ENCODE data around the gene R3HDM4. TPM values are rescaled to one million over a fixed set of nuclear protein-coding genes. Genes with fewer than 3 reads are reported as not detected.

Gene R3HDM4
- total and polyA plus RNA-seq, 9 of the 15 experiments (the other 6 are each of a cell fraction or from before 2014, with no cell fraction given), result 3.2 to 154 (median 59.0) TPM

DNA sequence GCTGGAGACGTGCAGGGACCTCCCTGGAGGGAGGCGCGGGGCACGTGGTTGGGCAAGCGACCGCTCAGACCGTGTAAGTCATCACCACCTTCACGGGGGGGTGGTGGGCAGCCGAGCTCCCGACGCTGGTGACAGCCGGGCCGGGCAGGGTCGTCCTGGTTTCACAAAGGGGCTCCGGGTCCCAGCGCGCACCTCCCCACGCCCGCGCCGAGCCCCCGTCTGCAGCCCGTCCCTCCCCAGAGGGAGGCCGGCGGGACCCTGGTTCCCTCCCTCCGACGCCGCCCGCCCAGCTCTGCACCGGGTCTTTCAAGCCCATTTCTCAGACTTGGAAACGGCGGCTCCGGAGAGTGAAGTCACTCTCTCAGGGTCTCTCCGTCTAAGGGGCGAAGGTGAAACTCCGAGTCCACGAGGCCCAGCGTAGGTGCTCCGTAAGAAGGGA, 12.1 kb upstream of the R3HDM4 start (continued):
- TF ChIP-seq, protein P1, sequence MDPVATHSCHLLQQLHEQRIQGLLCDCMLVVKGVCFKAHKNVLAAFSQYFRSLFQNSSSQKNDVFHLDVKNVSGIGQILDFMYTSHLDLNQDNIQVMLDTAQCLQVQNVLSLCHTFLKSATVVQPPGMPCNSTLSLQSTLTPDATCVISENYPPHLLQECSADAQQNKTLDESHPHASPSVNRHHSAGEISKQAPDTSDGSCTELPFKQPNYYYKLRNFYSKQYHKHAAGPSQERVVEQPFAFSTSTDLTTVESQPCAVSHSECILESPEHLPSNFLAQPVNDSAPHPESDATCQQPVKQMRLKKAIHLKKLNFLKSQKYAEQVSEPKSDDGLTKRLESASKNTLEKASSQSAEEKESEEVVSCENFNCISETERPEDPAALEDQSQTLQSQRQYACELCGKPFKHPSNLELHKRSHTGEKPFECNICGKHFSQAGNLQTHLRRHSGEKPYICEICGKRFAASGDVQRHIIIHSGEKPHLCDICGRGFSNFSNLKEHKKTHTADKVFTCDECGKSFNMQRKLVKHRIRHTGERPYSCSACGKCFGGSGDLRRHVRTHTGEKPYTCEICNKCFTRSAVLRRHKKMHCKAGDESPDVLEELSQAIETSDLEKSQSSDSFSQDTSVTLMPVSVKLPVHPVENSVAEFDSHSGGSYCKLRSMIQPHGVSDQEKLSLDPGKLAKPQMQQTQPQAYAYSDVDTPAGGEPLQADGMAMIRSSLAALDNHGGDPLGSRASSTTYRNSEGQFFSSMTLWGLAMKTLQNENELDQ (CRISPR knock-in tag; IDR thresholded peaks at IDR 0.05; ENCODE audit: borderline replicate concordance), result no peak
- TF ChIP-seq ARNT (IDR thresholded peaks at IDR 0.05) (no peak), ZNF77 (CRISPR knock-in tag; IDR thresholded peaks at IDR 0.05) (no peak), TAL1 (IDR thresholded peaks at IDR 0.05) (no peak), TCF3 (CRISPR knock-in tag; IDR thresholded peaks at IDR 0.05) (no peak), NELFE (IDR thresholded peaks at IDR 0.05; ENCODE audit: insufficient read depth, insufficient read length) (no peak), ZNF133 (CRISPR knock-in tag; IDR thresholded peaks at IDR 0.05) (no peak), ASH1L (IDR thresholded peaks at IDR 0.05; ENCODE audit: borderline replicate concordance, low read depth, partially characterized antibody) (no peak), POLR2G (IDR thresholded peaks at IDR 0.05; ENCODE audit: low read depth, low read length) (peak; percentile 82), FOXA3 (CRISPR knock-in tag; conservative IDR thresholded peaks at IDR 0.05 in 1 of 2, IDR thresholded peaks at IDR 0.05 in 1 of 2) (peak in 1 of 2 experiments; percentile 66; a peak in 2 of 4 replicates), RB1 (IDR thresholded peaks at IDR 0.05; ENCODE audit: low read depth) (peak; percentile 26; the same call in 1 of the 2 replicates), JUN (IDR thresholded peaks at IDR 0.05; ENCODE audit: borderline replicate concordance, low read depth, low read length) (peak; percentile 36; the same call in 1 of the 2 replicates), JUN (CRISPR knock-in tag; IDR thresholded peaks at IDR 0.05; ENCODE audit: borderline replicate concordance) (peak; percentile 87), FOXP1 (CRISPR knock-in tag; IDR thresholded peaks at IDR 0.05) (peak; percentile 71), ZNF140 (CRISPR knock-in tag; IDR thresholded peaks at IDR 0.05) (no peak), RBM34 (IDR thresholded peaks at IDR 0.05; ENCODE audit: borderline replicate concordance, insufficient read depth, low read length) (no peak), L3MBTL2 (IDR thresholded peaks at IDR 0.05) (peak; percentile 50), ZNF717 (CRISPR knock-in tag; IDR thresholded peaks at IDR 0.05) (no peak), KLF10 (CRISPR knock-in tag; IDR thresholded peaks at IDR 0.05) (no peak), ZNF23 (CRISPR knock-in tag; IDR thresholded peaks at IDR 0.05) (no peak), RFX5 (IDR thresholded peaks at IDR 0.05; ENCODE audit: low read depth, low read length) (no peak), ZNF444 (CRISPR knock-in tag; IDR thresholded peaks at IDR 0.05) (no peak), HDAC1 (IDR thresholded peaks at IDR 0.05) (peak; percentile 50 to 67; a peak in 2 of 4 replicates), NR2C2 (CRISPR knock-in tag; IDR thresholded peaks at IDR 0.05) (0 out of 2 replicates have a peak, but pooled peaks have one; percentile 22), NR2C2 (tag; IDR thresholded peaks at IDR 0.05) (peak; percentile 23; the same call in 1 of the 2 replicates)
- TF ChIP-seq, protein P2, sequence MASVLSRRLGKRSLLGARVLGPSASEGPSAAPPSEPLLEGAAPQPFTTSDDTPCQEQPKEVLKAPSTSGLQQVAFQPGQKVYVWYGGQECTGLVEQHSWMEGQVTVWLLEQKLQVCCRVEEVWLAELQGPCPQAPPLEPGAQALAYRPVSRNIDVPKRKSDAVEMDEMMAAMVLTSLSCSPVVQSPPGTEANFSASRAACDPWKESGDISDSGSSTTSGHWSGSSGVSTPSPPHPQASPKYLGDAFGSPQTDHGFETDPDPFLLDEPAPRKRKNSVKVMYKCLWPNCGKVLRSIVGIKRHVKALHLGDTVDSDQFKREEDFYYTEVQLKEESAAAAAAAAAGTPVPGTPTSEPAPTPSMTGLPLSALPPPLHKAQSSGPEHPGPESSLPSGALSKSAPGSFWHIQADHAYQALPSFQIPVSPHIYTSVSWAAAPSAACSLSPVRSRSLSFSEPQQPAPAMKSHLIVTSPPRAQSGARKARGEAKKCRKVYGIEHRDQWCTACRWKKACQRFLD (CRISPR knock-in tag; IDR thresholded peaks at IDR 0.05), result no peak
- TF ChIP-seq, protein P3, sequence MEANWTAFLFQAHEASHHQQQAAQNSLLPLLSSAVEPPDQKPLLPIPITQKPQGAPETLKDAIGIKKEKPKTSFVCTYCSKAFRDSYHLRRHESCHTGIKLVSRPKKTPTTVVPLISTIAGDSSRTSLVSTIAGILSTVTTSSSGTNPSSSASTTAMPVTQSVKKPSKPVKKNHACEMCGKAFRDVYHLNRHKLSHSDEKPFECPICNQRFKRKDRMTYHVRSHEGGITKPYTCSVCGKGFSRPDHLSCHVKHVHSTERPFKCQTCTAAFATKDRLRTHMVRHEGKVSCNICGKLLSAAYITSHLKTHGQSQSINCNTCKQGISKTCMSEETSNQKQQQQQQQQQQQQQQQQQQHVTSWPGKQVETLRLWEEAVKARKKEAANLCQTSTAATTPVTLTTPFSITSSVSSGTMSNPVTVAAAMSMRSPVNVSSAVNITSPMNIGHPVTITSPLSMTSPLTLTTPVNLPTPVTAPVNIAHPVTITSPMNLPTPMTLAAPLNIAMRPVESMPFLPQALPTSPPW (CRISPR knock-in tag; IDR thresholded peaks at IDR 0.05), result no peak

All from K562 (cell line).